ENCODE data around the gene USP12. TPM values are rescaled to one million over a fixed set of nuclear protein-coding genes. Genes with fewer than 3 reads are reported as not detected.
A peak's percentile ranks its signal among the peaks of the same experiment; 100 is the strongest.

USP12 gene
- total RNA-seq, 1 experiment from 2014 or later, result 20.6 TPM

- Mint-ChIP-seq H3K4me3 (ENCODE audit: unreplicated experiment) (no peak overlapping the region), H3K36me3 (ENCODE audit: insufficient read depth, unreplicated experiment) (peaks cover 10% of the 10 kb centered on the region), H3K27ac (ENCODE audit: low read depth, unreplicated experiment) (peak overlapping the region; percentile 4), H3K27me3 (ENCODE audit: insufficient read depth, unreplicated experiment) (no peaks in the 10 kb centered on the region), H3K9me3 (ENCODE audit: unreplicated experiment) (no peaks in the 10 kb centered on the region), H3K4me1 (ENCODE audit: insufficient read depth, unreplicated experiment) (peaks cover 6% of the 10 kb centered on the region)
- no TSS peak for BruUV-seq (replicated peaks)
- ChIA-PET CTCF (interaction anchor here (0.6 kb wide), 2 partner anchors 71 to 86 kb away, joined by 3 read pairs; no protein-coding TSS in a partner anchor), POLR2A (no interaction called here)
- DNase-seq (ENCODE audit: unreplicated experiment), result no peak
- intact Hi-C loops (cut with micrococcal nuclease), result no loop called here
- TF ChIP-seq CTCF (IDR thresholded peaks at IDR 0.05; ENCODE audit: unreplicated experiment), result no peak
These were observed 69.8 kb downstream of the USP12 start for GRCh38 chr13:27101847-27102246.

- POLR2A ChIA-PET, result no interaction called here
- intact Hi-C loops (cut with micrococcal nuclease), result no loop called here
- Mint-ChIP-seq H3K4me3 (ENCODE audit: unreplicated experiment) (no peak overlapping the region), H3K36me3 (ENCODE audit: insufficient read depth, unreplicated experiment) (peaks cover 10% of the 10 kb centered on the region), H3K4me1 (ENCODE audit: insufficient read depth, unreplicated experiment) (peaks cover 3% of the 10 kb centered on the region), H3K27ac (ENCODE audit: low read depth, unreplicated experiment) (no peak overlapping the region), H3K27me3 (ENCODE audit: insufficient read depth, unreplicated experiment) (no peaks in the 10 kb centered on the region), H3K9me3 (ENCODE audit: unreplicated experiment) (no peaks in the 10 kb centered on the region)
- CTCF ChIA-PET, result no interaction called here
- TF ChIP-seq CTCF (IDR thresholded peaks at IDR 0.05; ENCODE audit: unreplicated experiment), result no peak
- no TSS peak for BruUV-seq (replicated peaks)
- DNase-seq (ENCODE audit: unreplicated experiment), result no peak
These were observed 70.3 kb downstream of the USP12 start for GRCh38 chr13:27101289-27101688.

GRCh38 chr13:27097691-27098090, 73.9 kb downstream of the USP12 start:
- Mint-ChIP-seq H3K9me3 (ENCODE audit: unreplicated experiment) (no peaks in the 10 kb centered on the region), H3K27ac (ENCODE audit: low read depth, unreplicated experiment) (no peak overlapping the region), H3K36me3 (ENCODE audit: insufficient read depth, unreplicated experiment) (peaks cover 32% of the 10 kb centered on the region), H3K27me3 (ENCODE audit: insufficient read depth, unreplicated experiment) (no peaks in the 10 kb centered on the region), H3K4me3 (ENCODE audit: unreplicated experiment) (no peak overlapping the region), H3K4me1 (ENCODE audit: insufficient read depth, unreplicated experiment) (no peaks in the 10 kb centered on the region)
- ChIA-PET CTCF (no interaction called here), POLR2A (no interaction called here)
- DNase-seq (ENCODE audit: unreplicated experiment), result no peak
- BruUV-seq (replicated peaks), result no TSS peak
- intact Hi-C loops (cut with micrococcal nuclease), result no loop called here
- TF ChIP-seq CTCF (IDR thresholded peaks at IDR 0.05; ENCODE audit: unreplicated experiment), result no peak

- H3K27me3 Mint-ChIP-seq (ENCODE audit: insufficient read depth, unreplicated experiment), result no peaks in the 10 kb centered on the region
- DNase-seq (ENCODE audit: unreplicated experiment), result no peak
- H3K9me3 Mint-ChIP-seq (ENCODE audit: unreplicated experiment), result no peaks in the 10 kb centered on the region
- TF ChIP-seq CTCF (IDR thresholded peaks at IDR 0.05; ENCODE audit: unreplicated experiment), result no peak
- no TSS peak for BruUV-seq (replicated peaks)
- intact Hi-C loops (cut with micrococcal nuclease), result no loop called here
- peaks cover 35% of the 10 kb centered on the region for H3K36me3 Mint-ChIP-seq (ENCODE audit: insufficient read depth, unreplicated experiment)
- CTCF ChIA-PET, result interaction anchor here (0.6 kb wide), 2 partner anchors 29 to 209 kb away, joined by 3 read pairs; no protein-coding TSS in a partner anchor
- no peaks in the 10 kb centered on the region for H3K4me1 Mint-ChIP-seq (ENCODE audit: insufficient read depth, unreplicated experiment)
- no peak overlapping the region for H3K27ac Mint-ChIP-seq (ENCODE audit: low read depth, unreplicated experiment)
- H3K4me3 Mint-ChIP-seq (ENCODE audit: unreplicated experiment), result no peak overlapping the region
- POLR2A ChIA-PET, result no interaction called here
These were observed 80.2 kb downstream of the USP12 start for GRCh38 chr13:27091451-27091850.
